Loucy (cell line): ENCODE results near the gene MRAP2.
A peak's percentile ranks its signal among the peaks of the same experiment; 100 is the strongest.

Source experiments
- H2AFZ ChIP-seq: fragments of 200-600 bp; sonication (generic); 2 replicates; pipeline ENCODE4 v1.6.0; 2016; ENCODE audit warnings: antibody characterized with exemption, mild to moderate bottlenecking, low read length, moderate library complexity
- H3F3A ChIP-seq: fragments of 200-600 bp; 2 replicates; pipeline ENCODE4 v1.6.0; 2016; ENCODE audit warnings: antibody characterized with exemption, low read depth, mild to moderate bottlenecking
- H3K27me3 ChIP-seq: fragments of 200-600 bp; sonication (generic); 2 replicates; pipeline ENCODE4 v1.6.1; 2014; ENCODE audit warnings: low read length, mild to moderate bottlenecking; ENCODE audit not compliant: insufficient read depth, poor library complexity, severe bottlenecking
- H3K36me3 ChIP-seq: fragments of 200-600 bp; sonication (generic); 2 replicates; pipeline ENCODE4 v1.6.1; 2016; ENCODE audit warnings: low read length; ENCODE audit not compliant: insufficient read depth
- H3K4me1 ChIP-seq: fragments of 200-600 bp; sonication (generic); 2 replicates; pipeline ENCODE4 v1.5.1; 2014; ENCODE audit warnings: low read length, mild to moderate bottlenecking; ENCODE audit not compliant: insufficient read depth, poor library complexity, severe bottlenecking
- H3K4me2 ChIP-seq: fragments of 200-600 bp; sonication (generic); 2 replicates; pipeline ENCODE4 v1.6.0; 2014; ENCODE audit warnings: antibody characterized with exemption, low read length, low read depth, mild to moderate bottlenecking; ENCODE audit not compliant: poor library complexity, severe bottlenecking
- H3K4me3 ChIP-seq: fragments of 200-600 bp; sonication (generic); 2 replicates; pipeline ENCODE4 v1.5.1; 2014; ENCODE audit warnings: low read length, mild to moderate bottlenecking, mixed read lengths; ENCODE audit not compliant: poor library complexity, severe bottlenecking
- H3K79me2 ChIP-seq: fragments of 200-600 bp; sonication (generic); 2 replicates; pipeline ENCODE4 v1.6.1; 2014; ENCODE audit warnings: low read length; ENCODE audit not compliant: insufficient read depth
- H3K9ac ChIP-seq: fragments of 200-600 bp; sonication (generic); 2 replicates; pipeline ENCODE4 v1.6.0; 2014; ENCODE audit warnings: mild to moderate bottlenecking, low read depth, low read length, moderate library complexity; ENCODE audit not compliant: poor library complexity, severe bottlenecking
- H3K9me2 ChIP-seq: fragments of 200-600 bp; sonication (generic); replicated peaks from 2 replicates; pipeline ENCODE4 v1.6.1; 2016; ENCODE audit warnings: low read depth, low read length, mixed read lengths
- H3K9me3 ChIP-seq: fragments of 200-600 bp; sonication (generic); 2 replicates; pipeline ENCODE4 v1.6.1; 2014; ENCODE audit warnings: mild to moderate bottlenecking, antibody characterized with exemption, low read length, low read depth; ENCODE audit not compliant: insufficient read depth
- H4K20me1 ChIP-seq: fragments of 200-600 bp; sonication (generic); 2 replicates; pipeline ENCODE4 v1.6.0; 2014; ENCODE audit warnings: antibody characterized with exemption, low read length, mild to moderate bottlenecking; ENCODE audit not compliant: insufficient read depth, poor library complexity, severe bottlenecking
- EZH2phosphoT487 ChIP-seq: fragments of 200-600 bp; IDR thresholded peaks from 2 replicates; pipeline ENCODE4 v1.6.1; 2018; ENCODE audit warnings: antibody characterized with exemption, mild to moderate bottlenecking, moderate library complexity, borderline replicate concordance
- TF ChIP-seq, protein P1 (sequence below): fragments of 200-600 bp; sonication (generic); conservative IDR thresholded peaks from 2 replicates; pipeline ENCODE4 v1.5.1; 2014; ENCODE audit warnings: mild to moderate bottlenecking, antibody characterized with exemption, low read length

The MRAP2 gene

DNA sequence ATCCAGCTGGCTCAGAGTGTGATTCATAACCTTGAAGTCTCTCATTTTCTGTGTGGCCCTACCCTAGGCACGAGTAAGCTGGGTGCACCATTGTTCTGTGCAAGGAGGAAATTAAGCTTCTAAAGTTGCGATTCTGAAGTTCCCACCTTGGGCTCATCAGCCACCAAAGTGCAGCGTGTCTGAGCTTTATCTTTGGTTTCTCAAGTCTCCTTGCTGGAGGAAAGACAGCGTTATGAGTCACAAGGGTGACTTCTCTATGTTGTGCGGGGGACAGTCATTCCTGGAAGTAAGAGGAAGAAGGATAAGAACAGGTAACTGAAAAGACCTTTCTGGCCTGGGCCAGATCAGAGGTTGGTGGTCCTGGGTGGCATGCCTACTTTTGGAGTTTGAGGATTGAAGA, 16.8 kb downstream of the MRAP2 start:
- Histone ChIP-seq H2AFZ (no peak overlapping the region), H3K79me2 (no peaks in the 10 kb centered on the region)

DNA sequence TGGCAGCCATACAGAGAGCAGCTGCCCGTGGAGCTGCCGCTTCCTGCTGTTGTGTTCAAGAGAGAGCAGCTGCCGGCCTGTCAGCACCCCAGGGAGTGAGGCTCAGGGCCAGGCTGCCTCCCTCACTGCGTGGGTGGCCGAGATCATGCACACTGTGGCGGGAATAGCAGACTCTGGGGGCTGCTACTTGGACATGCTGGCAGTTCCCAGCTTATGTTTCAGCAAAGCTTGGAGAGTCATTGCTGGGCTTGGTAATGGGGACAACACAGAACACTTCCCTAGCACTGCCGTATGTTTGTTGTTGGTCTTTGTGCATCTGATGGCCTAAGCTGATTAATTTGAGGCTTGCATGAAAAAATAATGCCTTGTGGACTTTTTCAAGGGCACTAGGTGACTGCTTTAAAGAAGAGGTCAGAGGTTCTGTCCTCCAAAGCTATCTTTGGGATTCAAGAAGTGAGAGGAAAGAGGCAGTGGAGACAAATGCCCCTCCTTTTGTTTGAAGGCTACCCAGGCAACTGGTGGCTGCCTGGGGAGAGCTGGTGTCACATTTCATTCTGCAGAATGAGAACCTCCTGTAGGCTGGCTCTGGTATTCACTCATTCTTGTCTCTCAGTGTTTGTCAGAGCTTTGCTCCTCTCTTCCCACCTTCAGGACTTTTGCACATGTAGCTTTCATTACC, 18.8 kb downstream of the MRAP2 start:
- Histone ChIP-seq H4K20me1 (no peaks in the 10 kb centered on the region), H3K79me2 (no peaks in the 10 kb centered on the region), H3K4me3 (no peak overlapping the region), H3F3A (no peaks in the 10 kb centered on the region), H3K4me2 (no peak overlapping the region), H3K36me3 (no peaks in the 10 kb centered on the region), H3K27me3 (no peaks in the 10 kb centered on the region), H2AFZ (peak overlapping the region; percentile 2; the same call in 1 of the 2 replicates), H3K9me3 (no peaks in the 10 kb centered on the region), H3K9ac (no peak overlapping the region), H3K4me1 (no peaks in the 10 kb centered on the region), H3K9me2 (no peaks in the 10 kb centered on the region)
- TF ChIP-seq EZH2phosphoT487, result no peak
- TF ChIP-seq, protein P1, sequence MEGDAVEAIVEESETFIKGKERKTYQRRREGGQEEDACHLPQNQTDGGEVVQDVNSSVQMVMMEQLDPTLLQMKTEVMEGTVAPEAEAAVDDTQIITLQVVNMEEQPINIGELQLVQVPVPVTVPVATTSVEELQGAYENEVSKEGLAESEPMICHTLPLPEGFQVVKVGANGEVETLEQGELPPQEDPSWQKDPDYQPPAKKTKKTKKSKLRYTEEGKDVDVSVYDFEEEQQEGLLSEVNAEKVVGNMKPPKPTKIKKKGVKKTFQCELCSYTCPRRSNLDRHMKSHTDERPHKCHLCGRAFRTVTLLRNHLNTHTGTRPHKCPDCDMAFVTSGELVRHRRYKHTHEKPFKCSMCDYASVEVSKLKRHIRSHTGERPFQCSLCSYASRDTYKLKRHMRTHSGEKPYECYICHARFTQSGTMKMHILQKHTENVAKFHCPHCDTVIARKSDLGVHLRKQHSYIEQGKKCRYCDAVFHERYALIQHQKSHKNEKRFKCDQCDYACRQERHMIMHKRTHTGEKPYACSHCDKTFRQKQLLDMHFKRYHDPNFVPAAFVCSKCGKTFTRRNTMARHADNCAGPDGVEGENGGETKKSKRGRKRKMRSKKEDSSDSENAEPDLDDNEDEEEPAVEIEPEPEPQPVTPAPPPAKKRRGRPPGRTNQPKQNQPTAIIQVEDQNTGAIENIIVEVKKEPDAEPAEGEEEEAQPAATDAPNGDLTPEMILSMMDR, result no peak

More for the DNA sequence above, 16.8 kb downstream of the MRAP2 start:
- H4K20me1 ChIP-seq, result no peaks in the 10 kb centered on the region
- no peaks in the 10 kb centered on the region for H3K4me1 ChIP-seq
- no peaks in the 10 kb centered on the region for H3K9me3 ChIP-seq
- H3K36me3 ChIP-seq, result no peaks in the 10 kb centered on the region
- H3K9me2 ChIP-seq, result no peaks in the 10 kb centered on the region
- TF ChIP-seq EZH2phosphoT487, result no peak
- TF ChIP-seq, protein P1, result no peak
- no peaks in the 10 kb centered on the region for H3K27me3 ChIP-seq
- H3K4me3 ChIP-seq, result no peak overlapping the region
- no peak overlapping the region for H3K4me2 ChIP-seq
- no peaks in the 10 kb centered on the region for H3F3A ChIP-seq
- no peak overlapping the region for H3K9ac ChIP-seq

DNA sequence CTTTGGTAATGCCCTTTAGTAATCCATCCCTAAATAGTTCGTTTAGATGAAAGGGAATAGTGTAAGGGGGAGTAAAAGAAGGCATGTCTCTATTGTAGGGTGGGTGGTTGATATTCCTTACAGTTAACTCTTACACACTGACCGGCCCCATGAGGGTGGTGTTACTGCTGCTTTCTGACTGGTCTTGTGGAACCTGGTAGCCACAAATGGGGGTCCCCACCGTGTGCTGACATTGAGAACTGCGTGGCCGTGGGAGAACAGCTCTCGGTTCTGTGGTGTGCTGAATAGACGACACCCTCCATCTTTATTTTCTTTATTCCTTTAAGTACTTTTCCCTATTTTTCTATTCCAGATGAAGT, 19.3 kb downstream of the MRAP2 start:
- Histone ChIP-seq H3K4me2 (no peak overlapping the region), H3K4me1 (no peaks in the 10 kb centered on the region), H2AFZ (peak overlapping the region; percentile 2; the same call in 1 of the 2 replicates), H4K20me1 (no peaks in the 10 kb centered on the region), H3K9me2 (no peaks in the 10 kb centered on the region), H3K4me3 (no peak overlapping the region), H3K79me2 (no peaks in the 10 kb centered on the region), H3K27me3 (no peaks in the 10 kb centered on the region), H3K36me3 (no peaks in the 10 kb centered on the region), H3K9ac (no peak overlapping the region), H3F3A (no peaks in the 10 kb centered on the region), H3K9me3 (no peaks in the 10 kb centered on the region)
- TF ChIP-seq, protein P1, result no peak
- no peak for TF ChIP-seq EZH2phosphoT487
